Activated B cell treated with CpG ODN at 0.5 μM for 24 hours (primary cell): ENCODE results near the gene IQSEC1. TPM values are rescaled to one million over a fixed set of nuclear protein-coding genes. Genes with fewer than 3 reads are reported as not detected.
A peak's percentile ranks its signal among the peaks of the same experiment; 100 is the strongest.

ENCODE experiments used
- ATAC-seq: fragments of 200-7000 bp; cut with Tn5 transposase; one replicate; pipeline ENCODE4 v1.10.0; 2021; ENCODE audit warnings: low read depth, mild to moderate bottlenecking, moderate library complexity
- CTCF ChIA-PET: fragments of 350-600 bp; sonication (Branson Sonifier 250); formaldehyde crosslinking; loops from one replicate; lab custom pipeline; 2021; ENCODE audit warnings: antibody characterized with exemption; lab: Charles Lee
- POLR2A ChIA-PET: fragments of 350-600 bp; sonication (Branson Sonifier 250); formaldehyde crosslinking; loops from one replicate; lab custom pipeline; 2021; ENCODE audit warnings: antibody characterized with exemption; lab: Charles Lee
- DNase-seq: peaks from one replicate; pipeline ENCODE4 v3.0.0; 2022
- H3K27ac Mint-ChIP-seq: one replicate; pipeline ENCODE4 v1.8.0; 2020; ENCODE audit warnings: mixed read lengths
- H3K27me3 Mint-ChIP-seq: one replicate; pipeline ENCODE4 v1.8.0; 2021; ENCODE audit warnings: mixed read lengths
- H3K36me3 Mint-ChIP-seq: one replicate; pipeline ENCODE4 v1.8.0; 2021; ENCODE audit warnings: low read depth, mixed read lengths
- H3K4me1 Mint-ChIP-seq: one replicate; pipeline ENCODE4 v1.8.0; 2021; ENCODE audit warnings: mixed read lengths
- H3K4me3 Mint-ChIP-seq: one replicate; pipeline ENCODE4 v1.8.0; 2020; ENCODE audit warnings: mild to moderate bottlenecking, mixed read lengths
- H3K9me3 Mint-ChIP-seq: one replicate; pipeline ENCODE4 v1.8.0; 2020; ENCODE audit warnings: mixed read lengths
- intact Hi-C: fragments of 100-400 bp; cut with micrococcal nuclease; formaldehyde crosslinking; loops from one replicate; pipeline ENCODE4 v1.15.1; 2024
- total RNA-seq: library from RNA; stranded (reverse); gene quantifications from 2 replicates; pipeline ENCODE4 v1.2.3, GENCODE V29; 2022
- TF ChIP-seq, protein P1 (sequence below): fragments of 200-600 bp; IDR thresholded peaks from one replicate; pipeline ENCODE4 v1.8.0; 2022; ENCODE audit warnings: antibody characterized with exemption, mild to moderate bottlenecking

IQSEC1 gene
- total RNA-seq, 1 donor from 2014 or later, result 296 TPM

DNA sequence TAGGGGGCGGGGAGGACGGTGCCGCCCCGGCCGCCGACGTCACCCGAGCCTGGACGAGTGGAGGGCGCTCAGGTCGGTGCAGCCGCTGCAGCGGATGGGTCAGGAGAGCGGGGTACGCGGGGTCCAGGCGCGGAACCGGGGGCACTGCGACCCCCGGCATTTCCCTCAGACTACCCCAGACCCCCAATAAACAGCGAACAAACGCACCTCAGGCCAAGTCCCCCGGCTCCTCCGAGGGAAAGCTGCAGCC is 78.9 kb downstream of the IQSEC1 start:
- CTCF ChIA-PET, result interaction anchor here (2.0 to 3.4 kb wide), 6 partner anchors 11 to 97 kb away, joined by 4 to 18 read pairs (median 12); no protein-coding TSS in a partner anchor
- no peaks in the 10 kb centered on the region for H3K27me3 Mint-ChIP-seq
- TF ChIP-seq, protein P1, sequence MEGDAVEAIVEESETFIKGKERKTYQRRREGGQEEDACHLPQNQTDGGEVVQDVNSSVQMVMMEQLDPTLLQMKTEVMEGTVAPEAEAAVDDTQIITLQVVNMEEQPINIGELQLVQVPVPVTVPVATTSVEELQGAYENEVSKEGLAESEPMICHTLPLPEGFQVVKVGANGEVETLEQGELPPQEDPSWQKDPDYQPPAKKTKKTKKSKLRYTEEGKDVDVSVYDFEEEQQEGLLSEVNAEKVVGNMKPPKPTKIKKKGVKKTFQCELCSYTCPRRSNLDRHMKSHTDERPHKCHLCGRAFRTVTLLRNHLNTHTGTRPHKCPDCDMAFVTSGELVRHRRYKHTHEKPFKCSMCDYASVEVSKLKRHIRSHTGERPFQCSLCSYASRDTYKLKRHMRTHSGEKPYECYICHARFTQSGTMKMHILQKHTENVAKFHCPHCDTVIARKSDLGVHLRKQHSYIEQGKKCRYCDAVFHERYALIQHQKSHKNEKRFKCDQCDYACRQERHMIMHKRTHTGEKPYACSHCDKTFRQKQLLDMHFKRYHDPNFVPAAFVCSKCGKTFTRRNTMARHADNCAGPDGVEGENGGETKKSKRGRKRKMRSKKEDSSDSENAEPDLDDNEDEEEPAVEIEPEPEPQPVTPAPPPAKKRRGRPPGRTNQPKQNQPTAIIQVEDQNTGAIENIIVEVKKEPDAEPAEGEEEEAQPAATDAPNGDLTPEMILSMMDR, result no peak
- POLR2A ChIA-PET, result interaction anchor here (0.9 to 5.5 kb wide), 8 partner anchors 13 to 458 kb away, joined by 3 to 65 read pairs (median 4); no protein-coding TSS in a partner anchor
- H3K4me3 Mint-ChIP-seq, result peak overlapping the region; percentile 89
- H3K4me1 Mint-ChIP-seq, result peaks cover 85% of the 10 kb centered on the region
- H3K9me3 Mint-ChIP-seq, result no peaks in the 10 kb centered on the region
- H3K36me3 Mint-ChIP-seq, result peaks cover 63% of the 10 kb centered on the region
- intact Hi-C loops, result loop anchor here (2.0 kb wide), 3 partner anchors 39 to 79 kb away; partner anchors contain the start of gene IQSEC1
- DNase-seq (no peak), ATAC-seq (peak; percentile 8)
- peak overlapping the region; percentile 88 for H3K27ac Mint-ChIP-seq

DNA sequence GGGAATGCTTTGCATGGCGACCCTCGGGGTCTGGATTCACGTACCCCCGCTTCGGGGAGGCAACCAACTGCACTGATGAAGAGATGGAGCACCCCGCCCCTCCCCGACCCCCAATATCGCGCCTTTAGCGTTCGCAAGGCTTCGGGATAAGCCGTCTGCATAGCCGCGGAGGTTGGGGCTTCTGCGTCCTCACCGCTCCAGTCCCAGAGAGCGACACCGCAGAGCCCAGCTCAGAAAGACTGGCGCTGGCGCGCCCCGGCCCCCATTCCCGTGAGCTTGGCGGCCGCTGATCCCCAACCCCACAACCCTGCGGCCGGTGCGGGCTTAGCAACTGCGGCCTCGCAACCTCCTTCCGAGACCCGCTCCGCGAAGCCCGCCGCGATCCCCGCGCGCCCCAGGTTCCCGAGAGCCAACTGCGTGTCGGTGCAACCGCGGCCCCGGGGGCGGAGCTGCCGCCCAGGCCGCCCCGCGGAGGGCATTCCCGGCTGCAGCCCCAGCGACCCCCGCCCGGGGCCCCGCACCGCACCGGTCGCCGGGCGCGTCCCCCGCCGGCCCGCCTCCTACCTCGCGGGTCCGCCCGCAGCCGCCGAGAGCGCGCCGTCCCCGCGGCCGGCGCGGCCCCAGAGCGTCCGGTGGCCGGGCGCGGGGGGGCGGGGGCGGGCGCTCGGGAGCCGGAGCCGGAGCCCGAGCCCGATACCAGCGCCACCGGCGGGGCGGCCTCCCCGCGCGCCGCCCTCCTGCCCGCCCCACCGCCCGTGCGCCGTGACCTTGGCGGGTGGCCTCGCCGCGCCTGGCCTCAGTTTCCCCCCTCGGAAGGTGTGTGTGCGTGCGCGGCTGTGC is 79.5 kb downstream of the IQSEC1 start:
- Mint-ChIP-seq H3K27me3 (no peaks in the 10 kb centered on the region), H3K36me3 (peaks cover 64% of the 10 kb centered on the region), H3K9me3 (no peaks in the 10 kb centered on the region), H3K4me1 (peaks cover 85% of the 10 kb centered on the region), H3K27ac (peak overlapping the region; percentile 12), H3K4me3 (peak overlapping the region; percentile 89)
- POLR2A ChIA-PET, result interaction anchor here (0.7 to 5.5 kb wide), 11 partner anchors 11 to 458 kb away, joined by 3 to 65 read pairs (median 6); no protein-coding TSS in a partner anchor
- TF ChIP-seq, protein P1, result no peak
- intact Hi-C loops, result loop anchor here (2.0 kb wide), 3 partner anchors 39 to 79 kb away; partner anchors contain the start of gene IQSEC1
- ATAC-seq (peak; percentile 8), DNase-seq (peak; percentile 35)
- CTCF ChIA-PET, result interaction anchor here (1.4 to 3.4 kb wide), 6 partner anchors 11 to 98 kb away, joined by 3 to 18 read pairs (median 9); no protein-coding TSS in a partner anchor

DNA sequence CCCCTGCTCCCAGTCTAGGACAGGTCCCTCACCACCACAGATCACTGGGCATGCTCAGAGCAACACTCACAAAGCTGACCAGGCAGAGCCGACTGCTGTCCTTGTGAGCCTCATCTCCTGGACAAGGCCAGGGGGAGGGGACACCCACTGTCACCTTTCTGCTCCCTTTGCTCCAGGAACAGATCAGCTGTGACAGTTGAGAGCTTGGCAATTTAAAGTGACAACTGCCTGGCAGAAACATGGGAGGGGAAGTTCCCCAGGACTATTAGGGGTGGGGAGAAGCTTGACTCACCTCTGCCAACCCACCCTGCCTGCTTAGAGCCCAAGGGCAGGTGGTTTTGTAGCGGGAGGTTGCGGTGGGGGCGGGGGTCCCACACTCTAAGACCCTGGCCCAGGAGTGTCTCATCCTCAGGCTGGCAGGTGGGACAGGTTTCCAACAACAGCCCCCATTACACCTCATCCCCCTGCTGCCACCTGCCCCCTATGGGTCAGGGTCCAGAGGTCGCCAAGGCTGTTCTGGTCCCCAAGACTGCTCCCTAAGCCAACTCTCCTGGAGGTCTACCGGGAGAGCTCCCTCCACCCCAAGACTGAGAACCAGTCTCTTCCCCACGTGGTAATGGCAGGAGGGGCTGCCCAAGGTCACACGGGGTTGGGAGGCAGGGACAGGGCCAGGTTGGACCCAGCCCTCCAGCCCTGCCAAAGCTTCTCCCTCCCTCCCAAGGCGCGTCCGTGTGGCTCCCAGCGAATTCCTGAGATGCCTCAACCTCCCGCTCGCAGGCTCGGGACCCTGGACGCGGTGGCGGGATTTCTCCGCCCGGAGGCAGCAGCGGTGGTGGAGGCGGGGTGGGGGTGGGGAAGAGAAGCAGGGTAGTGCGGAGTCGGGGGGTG is 80.4 kb downstream of the IQSEC1 start:
- no peak for ATAC-seq
- no peak for DNase-seq
- ChIA-PET POLR2A (interaction anchor here (0.6 to 5.5 kb wide), 11 partner anchors 9 to 118 kb away, joined by 3 to 65 read pairs (median 6); no protein-coding TSS in a partner anchor), CTCF (interaction anchor here (1.0 to 3.4 kb wide), 4 partner anchors 16 to 99 kb away, joined by 3 to 18 read pairs (median 6); no protein-coding TSS in a partner anchor)
- H3K4me3 Mint-ChIP-seq, result peak overlapping the region; percentile 66
- H3K4me1 Mint-ChIP-seq, result peaks cover 84% of the 10 kb centered on the region
- no peaks in the 10 kb centered on the region for H3K27me3 Mint-ChIP-seq
- H3K36me3 Mint-ChIP-seq, result peaks cover 60% of the 10 kb centered on the region
- intact Hi-C loops, result no loop called here
- peak overlapping the region; percentile 62 for H3K27ac Mint-ChIP-seq
- no peaks in the 10 kb centered on the region for H3K9me3 Mint-ChIP-seq
- TF ChIP-seq, protein P1, result no peak

DNA sequence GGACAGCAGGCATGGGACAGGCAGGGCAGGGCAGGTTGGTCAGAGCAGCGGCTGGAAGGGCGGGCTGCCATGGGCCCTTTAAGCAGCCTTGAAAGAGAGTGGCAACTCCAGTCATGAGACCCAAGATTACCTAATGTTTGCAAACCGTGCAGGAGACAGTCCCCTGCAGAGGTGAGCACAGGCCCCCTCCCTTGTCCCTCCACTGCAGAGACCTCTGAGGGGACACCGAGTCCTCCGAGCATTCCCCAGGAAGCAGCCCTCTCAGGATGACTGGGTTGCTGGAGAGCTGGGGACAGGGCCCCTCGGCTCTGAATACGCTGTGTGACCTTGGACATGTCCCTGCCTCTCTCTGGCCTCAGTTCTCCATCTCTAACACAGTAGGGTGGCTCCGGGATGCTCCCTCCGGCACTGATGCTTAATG is 81.4 kb downstream of the IQSEC1 start:
- ChIA-PET POLR2A (interaction anchor here (1.4 to 5.5 kb wide), 2 partner anchors 29 to 55 kb away, joined by 6 to 65 read pairs; no protein-coding TSS in a partner anchor), CTCF (interaction anchor here (1.6 kb wide), 1 partner anchor 55 kb away, joined by 7 read pairs; no protein-coding TSS in a partner anchor)
- TF ChIP-seq, protein P1, result no peak
- H3K4me1 Mint-ChIP-seq, result peaks cover 85% of the 10 kb centered on the region
- H3K9me3 Mint-ChIP-seq, result no peaks in the 10 kb centered on the region
- H3K36me3 Mint-ChIP-seq, result peaks cover 60% of the 10 kb centered on the region
- no peak overlapping the region for H3K4me3 Mint-ChIP-seq
- H3K27ac Mint-ChIP-seq, result no peak overlapping the region
- no peaks in the 10 kb centered on the region for H3K27me3 Mint-ChIP-seq
- ATAC-seq (no peak), DNase-seq (no peak)
- intact Hi-C loops, result no loop called here
